Esophagus (tissue), 2 donors: Measurements from ENCODE around the gene ASB5. TPM values are rescaled to one million over a fixed set of nuclear protein-coding genes. Genes with fewer than 3 reads are reported as not detected.
"Not testable (repeated sequence)": the region's sequence is repeated elsewhere in the genome, so short reads cannot be mapped to it uniquely, and the experiment has no call there.

Experiments used
- H3K27ac ChIP-seq, 2 donors: one replicate each; pipeline ENCODE4 v1.5.1; 2013; ENCODE audit warnings: low read depth in 2 of 2, mild to moderate bottlenecking in 2 of 2, inconsistent platforms in 1 of 2, low read length in 1 of 2, moderate library complexity in 1 of 2
- H3K27me3 ChIP-seq, 2 donors: one replicate each; pipeline ENCODE4 v1.6.1; 2013; ENCODE audit warnings: low read length in 2 of 2, control low read depth in 1 of 2, mild to moderate bottlenecking in 1 of 2; ENCODE audit not compliant: insufficient read depth in 2 of 2, control insufficient read depth in 1 of 2
- H3K36me3 ChIP-seq, 2 donors: one replicate each; pipeline ENCODE4 v1.6.1; 2013; ENCODE audit warnings: low read length in 1 of 2; ENCODE audit not compliant: control insufficient read depth in 2 of 2, insufficient read depth in 2 of 2
- H3K4me1 ChIP-seq, 2 donors: one replicate each; pipeline ENCODE4 v1.6.1; 2013; ENCODE audit warnings: low read length in 1 of 2; ENCODE audit not compliant: control insufficient read depth in 2 of 2, insufficient read depth in 2 of 2
- H3K4me3 ChIP-seq, 2 donors: one replicate each; pipeline ENCODE4 v1.5.1; 2013; ENCODE audit warnings: low read length in 2 of 2, mild to moderate bottlenecking in 2 of 2, low read depth in 1 of 2, moderate library complexity in 1 of 2
- H3K9me3 ChIP-seq, 2 donors: one replicate each; pipeline ENCODE4 v1.6.1; 2013; ENCODE audit warnings: mild to moderate bottlenecking in 2 of 2, low read depth in 1 of 2, low read length in 1 of 2, moderate library complexity in 1 of 2; ENCODE audit not compliant: control insufficient read depth in 2 of 2, insufficient read depth in 1 of 2
- WGBS, 2 donors: extraction: QIAGEN DNeasy Blood & Tissue Kit; methylation state at CpG; one replicate each; pipeline ENCODE4 v1.1.7; 2013; 5-methylcytosine and 5-hydroxymethylcytosine counted together
- polyA plus RNA-seq, 2 donors: library from polyadenylated mRNA; stranded (reverse); fragments of 200-250 nt; gene quantifications; one replicate each; pipeline ENCODE4 v1.2.3, GENCODE V29; 2013
- donor health status: healthy with polysubstance abuse.
- donor health status: Bipolar disorder and iron deficiency.

The ASB5 gene
- polyA plus RNA-seq, 2 donors = 0.94 to 2.1 TPM

DNA sequence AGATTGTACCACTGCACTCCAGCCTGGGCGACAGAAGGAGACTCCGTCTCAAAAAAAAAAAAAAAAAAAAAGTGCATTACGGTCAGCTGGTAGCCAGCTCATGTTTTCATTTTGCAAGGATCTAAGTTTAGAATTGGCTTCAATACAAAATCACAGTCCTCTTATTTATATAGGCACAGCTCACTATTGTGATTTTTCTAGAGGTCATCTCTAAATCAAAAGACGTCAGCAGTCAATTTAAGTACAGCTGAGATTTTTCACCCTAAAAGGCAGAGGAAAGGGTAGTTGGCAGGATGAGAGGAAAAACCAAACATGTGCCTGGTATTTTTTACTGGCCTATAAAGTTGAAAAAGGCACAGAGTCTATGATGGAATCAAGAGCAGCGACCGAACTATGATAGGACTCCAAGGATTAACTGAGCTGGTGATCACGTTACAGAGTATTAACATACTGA is 30.8 kb downstream of the ASB5 start:
- H3K27me3 ChIP-seq = no peaks in the 10 kb centered on the region
- H3K9me3 ChIP-seq = no peaks in the 10 kb centered on the region
- WGBS, 2 donors = 50 to 61% methylated on average over 7 of the region's 7 CpGs
- no peak overlapping the region for H3K4me3 ChIP-seq
- no peaks in the 10 kb centered on the region for H3K36me3 ChIP-seq
- H3K4me1 ChIP-seq = no peaks in the 10 kb centered on the region
- peak overlapping the region in 1 of 2 donors; percentile 64 for H3K27ac ChIP-seq

DNA sequence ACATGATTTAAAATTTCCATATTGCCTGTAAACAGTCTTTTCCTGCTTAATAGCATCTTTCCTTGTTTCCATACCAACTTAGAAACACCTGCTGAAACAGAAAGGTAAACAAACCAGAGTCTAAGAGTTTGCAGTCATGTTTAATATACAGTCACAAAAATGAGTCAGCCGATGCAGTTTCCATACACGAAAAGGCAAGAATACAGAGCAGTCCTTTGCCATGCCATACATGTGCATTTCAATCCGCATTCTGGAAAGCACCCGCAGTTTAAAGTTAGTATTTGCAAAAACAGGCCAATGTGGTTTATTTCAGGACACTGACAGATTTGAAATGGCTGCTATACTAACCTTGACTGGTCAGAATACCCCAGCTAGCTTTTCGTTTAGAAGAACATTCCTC is 32.1 kb downstream of the ASB5 start:
- Histone ChIP-seq H3K27ac (no peak overlapping the region), H3K27me3 (no peaks in the 10 kb centered on the region), H3K4me1 (no peaks in the 10 kb centered on the region), H3K36me3 (no peaks in the 10 kb centered on the region), H3K4me3 (no peak overlapping the region), H3K9me3 (no peaks in the 10 kb centered on the region)
- 53 to 65% methylated on average over 5 of the region's 5 CpGs for WGBS, 2 donors

DNA sequence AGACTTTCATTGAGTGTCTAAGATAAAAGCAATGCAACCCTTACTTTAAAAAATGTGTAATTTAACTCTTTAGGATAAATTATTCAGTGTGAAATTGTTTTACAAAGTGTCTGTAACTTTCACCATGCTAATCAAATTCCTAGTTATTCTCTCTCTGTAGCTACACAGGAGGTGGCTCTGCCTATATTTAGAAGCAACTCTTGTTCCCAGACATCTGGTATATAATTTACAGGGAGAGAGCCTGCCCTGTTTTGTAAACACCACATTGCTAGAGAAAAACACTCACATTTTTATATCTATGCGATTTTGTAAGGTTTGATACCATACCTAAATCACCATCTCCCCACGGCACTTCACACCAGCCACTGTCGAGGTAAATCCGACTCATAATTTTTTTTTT is 38.2 kb downstream of the ASB5 start:
- Histone ChIP-seq H3K4me1 (no peaks in the 10 kb centered on the region), H3K27ac (no peak overlapping the region), H3K4me3 (no peak overlapping the region), H3K36me3 (no peaks in the 10 kb centered on the region), H3K27me3 (no peaks in the 10 kb centered on the region), H3K9me3 (no peaks in the 10 kb centered on the region)
- WGBS, 2 donors = 71 to 74% methylated on average over 4 of the region's 4 CpGs

DNA sequence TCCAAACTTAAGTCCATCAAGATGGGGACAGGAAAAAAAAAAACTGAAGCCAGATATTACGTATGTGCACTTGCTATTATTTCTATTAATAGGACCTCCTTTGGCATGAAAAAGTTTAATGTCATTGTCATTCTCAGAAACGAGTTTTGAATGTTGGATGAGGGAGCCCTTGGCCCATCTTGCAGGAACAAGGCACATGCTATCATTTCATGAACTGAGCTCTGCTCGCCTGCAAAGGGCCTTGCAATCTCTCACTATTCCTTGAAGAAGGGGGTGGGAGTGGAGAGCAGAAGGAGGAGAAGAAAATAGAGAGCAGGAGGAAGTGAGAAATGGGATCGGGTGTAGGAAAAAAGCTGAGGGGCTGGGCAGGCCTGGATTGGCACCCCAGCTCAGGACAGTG is 39.4 kb downstream of the ASB5 start:
- Histone ChIP-seq H3K27me3 (no peaks in the 10 kb centered on the region), H3K27ac (no peak overlapping the region), H3K4me3 (no peak overlapping the region), H3K9me3 (no peaks in the 10 kb centered on the region), H3K4me1 (no peaks in the 10 kb centered on the region), H3K36me3 (no peaks in the 10 kb centered on the region)
- 49 to 56% methylated on average over 4 of the region's 4 CpGs for WGBS, 2 donors

DNA sequence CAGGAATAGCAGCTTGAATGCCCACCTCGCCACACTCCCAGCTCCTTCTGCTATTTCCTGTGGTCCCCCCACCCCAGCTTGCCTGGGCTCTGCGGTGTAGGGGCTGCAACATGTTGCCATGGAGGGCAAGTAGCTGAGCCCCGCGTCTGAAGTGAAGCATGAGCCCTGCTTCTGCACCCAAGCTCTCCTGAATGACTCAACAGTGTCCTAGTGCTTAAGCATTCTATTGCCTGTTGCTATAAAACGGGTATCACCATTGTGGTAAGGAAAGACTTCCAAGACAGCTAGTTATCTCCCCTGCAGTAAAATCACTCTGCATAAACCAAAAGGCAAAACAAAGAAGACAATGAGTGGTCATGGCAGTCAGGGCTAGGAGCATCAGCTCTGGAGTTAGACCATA is 42.3 kb downstream of the ASB5 start:
- H3K36me3 ChIP-seq = no peaks in the 10 kb centered on the region
- WGBS, 2 donors = 41 to 67% methylated on average over 5 of the region's 5 CpGs
- no peaks in the 10 kb centered on the region for H3K4me1 ChIP-seq
- no peaks in the 10 kb centered on the region for H3K27me3 ChIP-seq
- no peak overlapping the region for H3K27ac ChIP-seq
- H3K4me3 ChIP-seq = no peak overlapping the region
- H3K9me3 ChIP-seq = no peaks in the 10 kb centered on the region

DNA sequence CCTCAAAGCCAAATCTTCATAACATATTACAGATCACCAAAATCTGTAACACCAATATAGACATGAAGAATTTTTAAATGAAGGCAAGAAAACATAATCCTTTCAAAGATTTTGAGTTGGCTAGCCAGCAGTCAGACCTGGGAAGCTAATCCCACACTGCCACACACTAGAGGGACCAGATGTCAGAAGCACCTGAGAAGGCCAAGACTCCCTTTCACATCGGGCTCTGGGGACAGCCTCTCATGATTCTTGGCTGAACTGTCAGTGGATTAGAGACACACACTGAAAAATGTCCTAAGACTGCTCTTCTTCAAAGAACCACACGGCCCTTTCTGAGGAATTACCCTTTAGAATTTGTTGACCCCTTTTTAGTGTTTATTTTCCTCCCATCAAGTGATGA is 45.5 kb downstream of the ASB5 start:
- no peaks in the 10 kb centered on the region for H3K27me3 ChIP-seq
- H3K36me3 ChIP-seq = no peaks in the 10 kb centered on the region
- no peaks in the 10 kb centered on the region for H3K9me3 ChIP-seq
- H3K27ac ChIP-seq = no peak overlapping the region
- WGBS, 2 donors = 74 to 77% methylated on average over 2 of the region's 2 CpGs
- H3K4me1 ChIP-seq = no peaks in the 10 kb centered on the region
- H3K4me3 ChIP-seq = no peak overlapping the region

DNA sequence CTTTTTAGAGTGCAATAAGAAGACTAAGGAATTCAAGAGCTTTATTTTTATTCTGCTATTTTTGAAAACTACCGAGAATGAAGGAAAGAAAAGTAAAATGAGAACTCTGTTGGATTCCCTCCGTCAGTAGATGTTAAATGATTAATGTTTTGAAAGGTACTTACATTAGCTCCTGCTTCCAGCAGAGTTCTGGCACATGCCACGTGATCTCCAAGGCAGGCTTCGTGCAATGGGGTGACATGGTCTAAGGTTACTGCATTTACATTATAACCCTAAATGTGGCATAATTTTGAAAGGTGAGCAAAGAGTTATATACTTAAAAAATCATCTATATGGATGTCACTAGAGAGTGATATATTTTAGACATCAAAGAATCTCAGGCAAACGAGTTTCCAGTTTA is 46.9 kb downstream of the ASB5 start:
- H3K4me3 ChIP-seq = no peak overlapping the region
- 65 to 66% methylated on average over 5 of the region's 5 CpGs for WGBS, 2 donors
- no peaks in the 10 kb centered on the region for H3K9me3 ChIP-seq
- H3K27me3 ChIP-seq = no peaks in the 10 kb centered on the region
- H3K4me1 ChIP-seq = no peaks in the 10 kb centered on the region
- no peaks in the 10 kb centered on the region for H3K36me3 ChIP-seq
- H3K27ac ChIP-seq = no peak overlapping the region

DNA sequence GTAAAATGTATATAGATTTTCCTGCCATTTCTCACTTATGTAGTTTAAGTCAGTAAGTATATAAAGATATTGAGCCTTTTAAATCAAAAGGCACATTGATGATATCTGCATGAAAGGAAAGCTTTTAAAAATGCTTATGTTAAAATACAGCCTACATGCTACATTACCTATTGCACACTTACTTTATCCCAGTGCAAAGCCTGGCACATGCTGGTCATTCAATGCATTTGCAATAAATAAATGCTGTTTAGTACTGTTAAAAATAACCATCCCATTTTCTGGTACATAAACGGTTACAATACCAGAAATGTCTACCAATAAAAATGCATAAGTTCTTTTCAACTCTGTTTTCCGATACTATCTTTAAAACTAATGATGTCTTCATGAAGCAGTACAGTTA is 51.5 kb downstream of the ASB5 start:
- WGBS, 2 donors = 72 to 73% methylated on average over 2 of the region's 2 CpGs

DNA sequence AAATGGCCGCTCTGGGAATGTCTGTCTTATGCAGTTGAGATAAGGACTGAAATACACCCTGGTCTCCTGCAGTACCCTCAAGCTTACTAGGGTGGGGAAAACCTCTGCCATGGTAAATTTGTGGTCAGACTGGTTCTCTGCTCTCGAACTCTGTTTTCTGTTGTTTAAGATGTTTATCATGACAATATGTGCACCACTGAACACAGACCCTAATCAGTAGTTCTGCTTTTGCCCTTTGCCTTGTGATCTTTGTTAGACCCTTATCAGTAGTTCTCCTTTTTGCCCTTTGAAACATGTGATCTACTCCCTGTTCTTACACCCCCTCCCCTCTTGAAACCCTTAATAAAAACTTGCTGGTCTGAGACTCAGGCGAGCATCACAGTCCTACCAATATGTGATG is 56.7 kb downstream of the ASB5 start:
- not testable (repeated sequence) for H3K27ac ChIP-seq, H3K27me3 ChIP-seq, H3K4me1 ChIP-seq, H3K4me3 ChIP-seq, H3K9me3 ChIP-seq, H3K36me3 ChIP-seq
- WGBS, 2 donors = 78 to 81% methylated on average over 3 of the region's 3 CpGs

More for the DNA sequence above, 51.5 kb downstream of the ASB5 start:
- Histone ChIP-seq H3K9me3 (no peaks in the 10 kb centered on the region), H3K4me3 (no peak overlapping the region), H3K27ac (no peak overlapping the region), H3K36me3 (no peaks in the 10 kb centered on the region), H3K27me3 (no peaks in the 10 kb centered on the region), H3K4me1 (no peaks in the 10 kb centered on the region)

DNA sequence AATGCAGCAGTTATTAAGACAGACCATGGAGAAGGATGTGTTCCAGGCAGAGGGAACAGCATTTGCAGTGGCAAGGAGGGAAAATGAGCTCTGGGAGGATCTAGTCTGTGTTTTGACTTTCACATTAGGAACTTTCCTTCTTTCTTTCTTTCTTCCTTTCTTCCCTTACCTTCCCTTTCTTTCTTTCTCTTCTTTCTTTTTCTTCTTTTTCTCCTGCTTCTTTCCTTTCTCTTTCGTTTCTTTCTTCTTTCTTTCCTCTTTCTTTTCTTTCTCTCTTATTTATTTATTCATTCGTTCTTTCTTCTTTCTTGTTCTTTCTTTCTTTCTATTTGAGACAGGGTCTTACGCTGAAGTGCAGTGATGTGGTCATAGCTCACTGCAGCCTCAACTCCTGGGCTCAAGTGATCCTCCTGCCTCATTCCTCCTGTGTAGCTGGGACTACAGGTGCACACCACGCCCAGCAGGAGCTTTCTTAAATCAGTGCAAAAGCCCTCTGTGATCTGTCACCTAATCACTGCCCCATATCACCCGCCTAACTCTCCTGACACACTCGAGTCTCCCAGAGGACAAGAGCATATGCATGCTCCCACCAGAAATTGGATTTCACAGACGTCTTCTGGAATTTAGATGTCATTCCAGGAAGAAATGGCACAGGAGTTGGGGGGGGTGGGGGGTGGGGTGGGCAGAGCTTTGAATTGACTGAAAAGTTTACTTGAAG is 58.3 kb downstream of the ASB5 start:
- 66 to 69% methylated on average over 7 of the region's 7 CpGs for WGBS, 2 donors
- Histone ChIP-seq H3K36me3 (no peaks in the 10 kb centered on the region), H3K27ac (no peak overlapping the region), H3K27me3 (no peaks in the 10 kb centered on the region), H3K9me3 (no peaks in the 10 kb centered on the region), H3K4me3 (no peak overlapping the region), H3K4me1 (no peaks in the 10 kb centered on the region)
